HG02678 (cell line): ENCODE results near the gene MUC20.
"Not testable (repeated sequence)": the region's sequence is repeated elsewhere in the genome, so short reads cannot be mapped to it uniquely, and the experiment has no call there.

ENCODE experiments used
- ATAC-seq: cut with Tn5 transposase; IDR thresholded peaks from one replicate; pipeline ENCODE4 v1.9.1; 2021; ENCODE audit warnings: mild to moderate bottlenecking, moderate library complexity; ENCODE audit not compliant: unreplicated experiment

Gene MUC20

DNA sequence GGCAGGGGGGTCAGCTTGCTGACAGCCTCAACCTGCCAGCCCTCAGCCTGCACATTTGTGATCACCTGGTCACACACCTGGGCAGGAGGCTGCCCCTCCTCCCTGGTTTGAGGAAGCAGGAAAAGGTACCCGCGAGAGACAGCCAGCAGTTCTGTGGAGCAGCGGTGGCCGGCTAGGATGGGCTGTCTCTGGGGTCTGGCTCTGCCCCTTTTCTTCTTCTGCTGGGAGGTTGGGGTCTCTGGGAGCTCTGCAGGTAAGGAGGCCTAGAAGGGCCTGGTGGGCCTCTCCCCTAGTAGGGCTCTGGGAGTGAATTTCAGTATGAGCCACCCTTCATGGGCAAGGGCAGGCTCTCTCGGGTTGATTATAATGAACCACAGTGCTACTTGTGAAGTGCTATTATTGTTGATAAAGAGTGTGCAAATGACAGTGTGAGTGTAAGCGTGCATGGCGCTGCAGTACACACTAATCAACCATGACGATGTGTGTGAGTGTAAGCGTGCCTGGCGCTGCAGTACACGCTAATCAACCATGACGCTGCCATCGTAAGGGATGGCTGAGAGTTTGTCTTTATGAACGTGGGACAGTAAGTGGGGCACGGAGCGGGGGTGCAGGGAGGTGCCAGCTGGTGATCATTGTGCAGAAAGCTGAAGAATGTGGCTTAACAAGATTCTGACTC, at the start of gene MUC20:
MUC20 (plus strand) TSS at position 148 of the 676 bp plus-strand sequence; CDS start at position 178, 30 bp downstream.
- not testable (repeated sequence) for ATAC-seq

DNA sequence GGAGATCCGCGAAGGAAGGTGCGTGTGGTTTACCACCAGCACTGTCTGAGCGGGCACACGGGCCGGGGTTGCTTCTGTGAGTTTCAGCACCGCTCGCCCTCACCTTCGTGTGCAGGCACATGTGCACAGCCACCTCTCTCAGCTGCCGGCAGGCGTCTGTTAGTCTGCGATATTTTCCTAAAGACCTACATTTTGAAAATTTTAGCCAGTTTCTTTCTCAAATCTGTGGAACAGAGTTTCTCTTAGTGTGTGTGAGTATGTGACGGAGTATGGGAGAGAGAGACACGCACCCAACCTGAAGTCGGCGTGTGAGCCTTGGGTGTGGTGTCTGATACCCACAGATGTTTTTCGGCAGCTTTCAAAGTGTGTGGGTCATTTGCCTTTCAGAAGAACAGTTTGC, 49.5 kb upstream of the MUC20 start:
- ATAC-seq, result not testable (repeated sequence)

DNA sequence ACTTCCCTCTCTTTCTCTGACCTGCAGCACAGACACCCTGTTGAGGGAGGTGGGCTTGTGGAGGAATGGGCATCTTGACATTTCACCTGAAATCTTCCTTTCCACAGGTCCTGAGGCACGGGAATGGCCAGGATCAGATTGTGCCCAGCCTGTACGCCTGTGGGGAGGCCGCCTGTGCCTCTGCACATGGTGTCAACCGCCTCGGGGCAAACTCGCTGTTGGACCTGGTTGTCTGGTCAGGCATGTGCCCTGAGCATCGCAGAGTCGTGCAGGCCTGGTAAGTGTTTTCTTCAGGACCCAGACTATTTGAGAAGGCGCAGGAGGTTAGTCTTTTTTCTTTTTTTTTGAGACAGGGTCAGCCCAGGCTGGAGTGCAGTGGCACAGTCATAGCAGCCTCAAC, 47.1 kb upstream of the MUC20 start:
- ATAC-seq, result not testable (repeated sequence)

GRCh38 chr3:195678391-195679015, 42.3 kb upstream of the MUC20 start:
- ATAC-seq, result not testable (repeated sequence)

- not testable (repeated sequence) for ATAC-seq
Observed at GRCh38 chr3:195680690-195681089, 40.1 kb upstream of the MUC20 start.

DNA sequence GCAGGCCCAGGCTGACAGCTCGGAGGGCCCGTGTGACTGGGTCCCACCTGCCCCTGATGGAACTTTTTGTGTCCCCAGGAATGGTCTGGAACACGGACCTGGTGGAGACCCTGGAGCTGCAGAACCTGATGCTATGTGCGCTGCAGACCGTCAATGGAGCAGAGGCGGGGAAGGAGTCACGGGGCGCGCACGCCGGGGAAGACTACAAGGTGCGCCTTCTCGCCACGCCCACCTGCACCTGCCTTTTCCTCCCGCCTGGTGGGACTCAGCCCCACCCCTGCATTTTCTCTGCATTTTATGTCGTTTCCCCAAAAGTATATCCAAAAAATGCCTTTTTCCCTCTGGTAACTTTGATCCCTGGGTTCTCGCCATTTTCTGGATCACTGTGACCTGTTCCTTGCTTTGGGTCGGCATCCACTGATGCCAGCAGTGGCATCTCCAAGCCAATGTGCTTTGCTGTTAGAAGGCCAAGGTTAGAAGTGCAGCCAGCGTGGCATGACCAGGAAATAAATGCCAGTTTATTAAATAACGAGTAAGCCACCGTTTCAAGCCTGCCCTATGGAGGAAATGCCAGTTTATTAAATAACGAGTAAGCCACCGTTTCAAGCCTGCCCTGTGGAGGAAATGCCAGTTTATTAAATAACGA, 39.2 kb upstream of the MUC20 start:
- ATAC-seq, result not testable (repeated sequence)

DNA sequence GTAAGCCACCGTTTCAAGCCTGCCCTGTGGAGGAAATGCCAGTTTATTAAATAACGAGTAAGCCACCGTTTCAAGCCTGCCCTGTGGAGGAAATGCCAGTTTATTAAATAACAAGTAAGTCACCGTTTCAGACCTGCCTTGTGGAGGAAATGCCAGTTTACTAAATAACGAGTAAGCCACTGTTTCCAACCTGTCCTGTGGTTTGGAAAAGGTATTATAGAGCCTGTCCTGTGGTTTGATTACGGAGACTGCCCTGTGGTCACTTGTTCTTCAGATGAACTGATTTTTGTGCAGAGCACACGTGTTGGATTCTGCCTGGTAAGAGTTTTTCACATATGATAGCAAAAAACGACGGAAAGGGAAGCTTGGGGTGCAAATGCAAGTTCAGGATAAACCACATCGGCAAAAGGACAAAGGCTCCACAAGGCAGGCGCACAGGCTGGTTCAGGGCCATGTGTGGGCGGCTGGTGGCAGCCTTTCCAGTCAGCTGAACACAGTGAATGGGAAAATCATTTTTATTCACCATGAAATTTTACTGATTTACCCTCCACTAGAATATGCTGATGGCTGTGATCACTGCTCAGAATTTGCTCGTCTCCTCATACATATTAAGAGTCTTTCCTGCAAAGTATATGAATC, 38.6 kb upstream of the MUC20 start:
- ATAC-seq, result not testable (repeated sequence)

- not testable (repeated sequence) for ATAC-seq
Observed at GRCh38 chr3:195683722-195684526, 36.9 kb upstream of the MUC20 start.

DNA sequence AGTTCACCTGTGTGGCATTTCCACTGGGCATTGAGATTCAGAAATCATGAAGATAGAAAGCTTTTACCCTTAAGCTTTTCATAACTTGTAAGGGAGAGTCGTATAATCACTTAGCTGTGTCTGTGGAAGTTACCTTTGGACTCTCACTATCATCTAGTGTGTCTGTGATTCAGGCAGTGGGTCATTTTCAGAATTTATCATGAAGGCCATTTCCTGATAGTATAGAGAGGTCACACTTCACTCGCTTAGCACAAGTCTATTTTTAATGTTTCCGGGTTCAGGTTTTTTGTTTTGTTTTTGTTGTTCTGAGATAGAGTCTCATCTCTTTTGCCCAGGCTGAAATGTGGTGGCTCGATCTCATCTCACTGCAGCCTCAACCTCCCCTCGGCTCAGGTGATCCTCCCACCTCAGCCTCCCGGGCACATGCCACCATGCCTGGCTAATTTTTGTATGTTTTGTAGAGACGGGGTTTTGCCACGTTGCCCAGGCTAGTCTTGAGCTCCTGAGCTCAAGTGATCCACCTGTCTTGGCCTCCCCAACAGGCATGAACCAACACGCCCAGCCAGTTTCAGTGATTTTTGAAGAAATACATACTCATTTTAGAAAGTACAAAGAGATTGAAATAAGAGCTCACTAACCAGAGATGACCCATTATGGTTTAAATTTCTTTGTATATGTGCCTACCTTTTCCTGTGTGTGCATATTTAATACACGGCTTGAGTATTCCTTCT, 36.1 kb upstream of the MUC20 start:
- ATAC-seq, result not testable (repeated sequence)

DNA sequence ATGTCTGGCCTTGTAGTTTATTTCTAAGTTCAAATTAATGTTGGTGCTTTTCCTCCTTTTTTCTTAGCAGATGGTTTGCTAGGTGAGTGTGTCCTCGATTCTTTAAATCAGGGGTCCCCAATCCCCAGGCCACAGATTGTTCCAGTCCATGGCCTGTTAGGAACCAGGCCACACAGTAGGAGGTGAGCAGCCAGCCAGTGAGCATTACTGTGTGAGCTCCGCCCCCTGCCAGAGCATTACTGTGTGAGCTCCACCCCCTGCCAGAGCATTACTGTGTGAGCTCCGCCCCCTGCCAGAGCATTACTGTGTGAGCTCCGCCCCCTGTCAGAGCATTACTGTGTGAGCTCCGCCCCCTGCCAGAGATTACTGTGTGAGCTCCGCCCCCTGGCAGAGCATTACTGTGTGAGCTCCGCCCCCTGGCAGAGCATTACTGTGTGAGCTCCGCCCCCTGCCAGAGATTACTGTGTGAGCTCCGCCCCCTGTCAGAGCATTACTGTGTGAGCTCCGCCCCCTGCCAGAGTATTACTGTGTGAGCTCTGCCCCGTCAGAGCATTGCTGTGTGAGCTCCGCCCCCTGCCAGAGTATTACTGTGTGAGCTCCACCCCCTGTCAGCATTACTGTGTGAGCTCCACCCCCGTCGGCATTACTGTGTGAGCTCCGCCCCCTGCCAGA, 34.1 kb upstream of the MUC20 start:
- not testable (repeated sequence) for ATAC-seq

GRCh38 chr3:195687209-195687760, 33.5 kb upstream of the MUC20 start:
- ATAC-seq, result not testable (repeated sequence)

GRCh38 chr3:195688471-195689183, 32.2 kb upstream of the MUC20 start:
- ATAC-seq, result not testable (repeated sequence)

DNA sequence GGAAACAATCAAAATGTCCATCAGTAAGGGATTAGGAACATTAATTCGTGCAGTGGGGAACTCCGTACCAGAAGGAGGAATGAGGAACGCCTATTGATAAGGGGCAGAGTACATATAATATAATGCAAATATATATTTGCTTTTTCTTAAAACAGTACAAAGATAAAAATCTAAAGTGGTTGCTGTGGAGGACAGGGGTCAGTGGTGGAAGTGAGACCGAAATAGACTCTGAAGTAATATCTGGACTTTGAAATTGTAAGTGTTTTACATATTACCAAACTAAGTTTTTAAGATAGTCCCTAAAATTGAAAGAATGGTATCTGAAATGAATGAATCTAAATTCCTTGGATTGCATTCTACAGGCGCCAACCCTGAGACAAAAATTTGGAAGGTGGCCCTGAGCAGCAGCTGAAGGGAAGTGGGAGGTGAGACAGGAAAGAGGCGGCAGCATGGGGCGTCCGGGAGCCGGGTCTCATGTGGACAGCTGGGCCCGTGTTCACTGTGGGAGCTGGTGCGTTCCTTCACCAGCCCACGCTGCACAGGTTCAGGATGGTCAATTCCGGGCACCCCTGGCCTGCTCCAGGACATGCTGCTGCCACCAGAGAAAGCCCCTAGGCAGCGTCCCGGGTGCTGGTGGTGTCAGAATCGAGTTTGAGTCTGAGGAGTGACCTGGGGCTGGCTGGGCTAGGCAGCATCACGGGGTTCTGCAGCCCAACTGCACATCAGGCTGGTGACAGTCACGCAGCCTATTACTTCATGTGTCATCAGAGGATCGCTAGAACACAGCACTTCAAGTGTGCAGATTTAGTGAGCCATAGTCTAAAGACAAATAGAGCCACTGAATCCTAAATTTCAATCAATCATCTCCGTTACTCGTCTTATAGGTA, 31.4 kb upstream of the MUC20 start:
- not testable (repeated sequence) for ATAC-seq

- no peak for ATAC-seq
Observed at GRCh38 chr3:195690951-195691350, 29.8 kb upstream of the MUC20 start.

DNA sequence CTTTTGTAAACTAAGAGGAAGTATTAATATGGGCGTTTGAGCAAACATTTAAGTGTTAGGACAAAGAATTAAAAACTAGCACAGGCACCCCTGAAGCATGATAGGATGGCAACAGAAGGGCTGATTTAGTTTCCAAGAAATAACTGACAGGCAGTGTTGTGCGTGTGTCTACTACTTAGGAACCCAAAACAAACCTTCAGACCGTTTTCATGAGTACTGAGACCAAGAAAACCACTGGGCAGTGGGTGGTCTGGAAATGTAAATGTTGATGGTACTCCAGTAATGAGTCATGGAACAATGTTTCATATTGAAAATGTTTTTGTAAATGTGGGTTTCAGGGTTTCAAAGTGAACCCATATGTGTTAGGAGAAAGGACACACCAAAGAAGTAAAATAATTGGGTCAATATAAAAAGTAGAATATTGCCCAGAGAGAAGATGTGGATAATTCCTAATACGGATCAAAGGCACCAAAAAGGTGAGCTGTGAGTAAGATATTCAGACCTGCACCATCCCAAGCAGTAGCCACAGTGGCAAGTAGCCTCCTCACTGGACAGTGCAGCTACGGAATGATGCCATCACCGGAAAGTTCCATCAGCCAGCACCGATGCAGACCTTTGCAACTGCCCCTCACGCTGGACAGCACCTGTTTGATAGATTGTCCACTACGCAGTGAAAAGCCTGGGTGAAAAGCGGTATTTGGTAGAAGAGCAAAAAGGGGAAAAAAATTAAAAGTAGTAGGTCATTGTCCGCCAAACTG, 29.0 kb upstream of the MUC20 start:
- not testable (repeated sequence) for ATAC-seq

DNA sequence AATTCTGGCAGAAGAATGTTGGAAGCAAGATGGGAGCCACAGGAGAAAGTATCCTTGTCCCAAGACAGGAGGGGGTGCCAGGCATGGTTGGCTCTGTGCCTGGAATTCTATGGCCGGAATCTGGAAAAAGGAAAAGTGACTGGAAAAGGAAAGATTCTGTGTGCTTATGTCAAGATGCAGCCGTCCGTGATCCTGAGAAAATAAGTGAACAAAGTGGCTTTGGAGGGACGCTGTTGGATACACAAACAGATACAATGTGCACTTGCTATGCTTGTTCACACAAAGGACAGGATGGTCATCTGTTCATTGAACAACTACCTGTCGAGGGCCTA, 28.5 kb upstream of the MUC20 start:
- no peak for ATAC-seq
